CD14-positive monocyte (primary cell): ENCODE data around the gene ALPG. TPM values are rescaled to one million over a fixed set of nuclear protein-coding genes. Genes with fewer than 3 reads are reported as not detected.
"Not testable (repeated sequence)": the region's sequence is repeated elsewhere in the genome, so short reads cannot be mapped to it uniquely, and the experiment has no call there.

ENCODE experiments used
- DNase-seq, 3 donors: peaks; one replicate each; pipeline ENCODE4 v3.0.0-alpha.2; 2011 to 2022
- H2AFZ ChIP-seq: 2 replicates; pipeline ENCODE4 v1.6.0; 2012; ENCODE audit warnings: mild to moderate bottlenecking, low read depth, low read length, inconsistent platforms; ENCODE audit not compliant: insufficient read depth, poor library complexity, severe bottlenecking
- H3K27ac ChIP-seq, 2 donors: 1 replicate in 1 of 2; 2 replicates in 1 of 2; pipeline ENCODE4 v1.5.1; 2012 to 2013; ENCODE audit warnings: low read length in 2 of 2, control low read depth in 1 of 2, inconsistent platforms in 1 of 2, low read depth in 1 of 2, mild to moderate bottlenecking in 1 of 2
- H3K27me3 ChIP-seq, 2 donors: one replicate each; pipeline versions ENCODE4 v1.6.0 to v1.6.1; 2011 to 2013; ENCODE audit warnings: low read length in 2 of 2; ENCODE audit not compliant: control insufficient read depth in 2 of 2, insufficient read depth in 2 of 2
- H3K36me3 ChIP-seq, 2 donors: replicated peaks in 1 of 2; 1 replicate in 1 of 2; 2 replicates in 1 of 2; pipeline versions ENCODE4 v1.5.1 to v1.6.1; 2012 to 2013; ENCODE audit warnings: low read length in 2 of 2, control low read depth in 1 of 2, inconsistent platforms in 1 of 2, mild to moderate bottlenecking in 1 of 2; ENCODE audit not compliant: insufficient read depth in 2 of 2, control insufficient read depth in 1 of 2
- H3K4me1 ChIP-seq, 2 donors: 1 replicate in 1 of 2; 2 replicates in 1 of 2; pipeline versions ENCODE4 v1.5.1 to v1.6.1; 2012 to 2013; ENCODE audit warnings: low read length in 2 of 2, control low read depth in 1 of 2, inconsistent platforms in 1 of 2, mild to moderate bottlenecking in 1 of 2, moderate library complexity in 1 of 2; ENCODE audit not compliant: insufficient read depth in 2 of 2, control insufficient read depth in 1 of 2
- H3K4me2 ChIP-seq: replicated peaks from 2 replicates; pipeline ENCODE3; 2012; ENCODE audit warnings: low read length, moderate library complexity, mild to moderate bottlenecking; ENCODE audit not compliant: poor library complexity, severe bottlenecking; ENCODE audit errors: extremely low read depth
- H3K4me3 ChIP-seq, 3 experiments: fragments of 200-600 bp in 1 of 3; sonication (generic) in 1 of 3; replicated peaks in 1 of 3; 1 replicate in 2 of 3; 2 replicates in 1 of 3; pipeline ENCODE4 v1.5.1; 2011 to 2013; ENCODE audit warnings: low read length in 3 of 3, mild to moderate bottlenecking in 3 of 3, control low read depth in 2 of 3, low read depth in 2 of 3, inconsistent platforms in 1 of 3, moderate library complexity in 1 of 3
- H3K79me2 ChIP-seq: 2 replicates; pipeline ENCODE4 v1.6.0; 2012; ENCODE audit warnings: mild to moderate bottlenecking, control low read depth, inconsistent platforms, low read length, moderate library complexity; ENCODE audit not compliant: insufficient read depth
- H3K9ac ChIP-seq: 2 replicates; pipeline ENCODE4 v1.6.0; 2017; ENCODE audit warnings: low read length, mild to moderate bottlenecking; ENCODE audit not compliant: insufficient read depth, poor library complexity, severe bottlenecking
- H3K9me3 ChIP-seq, 2 donors: replicated peaks in 1 of 2; 1 replicate in 1 of 2; 2 replicates in 1 of 2; pipeline versions ENCODE4 v1.5.1 to v1.6.1; 2012 to 2013; ENCODE audit warnings: low read length in 2 of 2, control low read depth in 1 of 2; ENCODE audit not compliant: control insufficient read depth in 1 of 2, insufficient read depth in 1 of 2
- H4K20me1 ChIP-seq: 2 replicates; pipeline ENCODE4 v1.6.0; 2012; ENCODE audit warnings: mild to moderate bottlenecking, low read length, control low read depth, moderate library complexity; ENCODE audit not compliant: insufficient read depth
- H3K27ac Mint-ChIP-seq, 7 donors: one replicate each; pipeline ENCODE4 v1.8.0; 2020; ENCODE audit warnings: mild to moderate bottlenecking in 7 of 7, mixed read lengths in 7 of 7, moderate library complexity in 6 of 7, inconsistent platforms in 2 of 7
- H3K27me3 Mint-ChIP-seq, 3 donors: one replicate each; pipeline ENCODE4 v1.8.0; 2021 to 2022; ENCODE audit warnings: low read depth in 3 of 3, mild to moderate bottlenecking in 3 of 3, mixed read lengths in 3 of 3, moderate library complexity in 3 of 3, inconsistent platforms in 1 of 3
- H3K36me3 Mint-ChIP-seq, 2 donors: one replicate each; pipeline ENCODE4 v1.8.0; 2020; ENCODE audit warnings: mixed read lengths in 2 of 2, inconsistent platforms in 1 of 2, mild to moderate bottlenecking in 1 of 2
- H3K4me1 Mint-ChIP-seq: one replicate; pipeline ENCODE4 v1.8.0; 2020; ENCODE audit warnings: mild to moderate bottlenecking, mixed read lengths
- H3K4me3 Mint-ChIP-seq, 2 donors: one replicate each; pipeline ENCODE4 v1.8.0; 2020; ENCODE audit warnings: mild to moderate bottlenecking in 2 of 2, mixed read lengths in 2 of 2, moderate library complexity in 1 of 2
- H3K9me3 Mint-ChIP-seq, 7 donors: one replicate each; pipeline ENCODE4 v1.8.0; 2020 to 2022; ENCODE audit warnings: mixed read lengths in 7 of 7, mild to moderate bottlenecking in 6 of 7, moderate library complexity in 6 of 7, inconsistent platforms in 2 of 7
- CTCF ChIP-seq: fragments of 200-600 bp; IDR thresholded peaks from one replicate; pipeline ENCODE4 v1.8.0; 2022; ENCODE audit warnings: antibody characterized with exemption, mild to moderate bottlenecking
- WGBS: methylation state at CpG from one replicate; pipeline ENCODE4 v1.1.5; 2013; ENCODE audit warnings: missing lambda C conversion rate; ENCODE audit not compliant: insufficient coverage; 5-methylcytosine and 5-hydroxymethylcytosine counted together
- intact Hi-C, 2 donors: fragments of 100-400 bp; cut with micrococcal nuclease; formaldehyde crosslinking; loops; one replicate each; pipeline versions ENCODE4 v1.15.0 to v1.15.1; 2023
- polyA plus RNA-seq, 3 donors: library from polyadenylated mRNA; depleted of rRNA in 1 of 3; unstranded in 2 of 3; stranded (reverse) in 1 of 3; fragments of 300-500 nt in 2 of 3; fragments of >200 nt in 1 of 3; fragmentation: Illumina TruSeq in 2 of 3; gene quantifications; 1 replicate in 2 of 3; 2 replicates in 1 of 3; pipeline ENCODE4 v1.2.3, GENCODE V29; 2012 to 2021

ALPG gene
- polyA plus RNA-seq, 3 donors, result not detected

- H3K27me3 Mint-ChIP-seq, result peaks cover 0 to 5% (median 2%) of the 10 kb centered on the region in 3 donors
- H3K36me3 ChIP-seq, result no peaks in the 10 kb centered on the region
- H3K27ac ChIP-seq, result no peak overlapping the region
- H3K79me2 ChIP-seq, result no peaks in the 10 kb centered on the region
- intact Hi-C loops, result no loop called here
- H3K27me3 ChIP-seq, result no peaks in the 10 kb centered on the region
- TF ChIP-seq CTCF, result no peak
- H3K4me3 ChIP-seq, result no peak overlapping the region
- no peaks in the 10 kb centered on the region for H3K36me3 Mint-ChIP-seq
- no peak overlapping the region for H3K4me2 ChIP-seq
- H4K20me1 ChIP-seq, result no peaks in the 10 kb centered on the region
- no peaks in the 10 kb centered on the region for H3K9me3 ChIP-seq
- H2AFZ ChIP-seq, result no peak overlapping the region
- no peak for DNase-seq
- H3K4me3 Mint-ChIP-seq, result no peak overlapping the region
- H3K27ac Mint-ChIP-seq, result no peak overlapping the region
- peaks cover 5 to 8% of the 10 kb centered on the region in 2 donors for H3K4me1 ChIP-seq
- H3K4me1 Mint-ChIP-seq, result peaks cover 18% of the 10 kb centered on the region
- peaks cover 0 to 3% (median 0%) of the 10 kb centered on the region in 7 donors for H3K9me3 Mint-ChIP-seq
- no peak overlapping the region for H3K9ac ChIP-seq
- 88% methylated on average over 13 of the region's 15 CpGs for WGBS
Observed at GRCh38 chr2:232368311-232368731, 38.3 kb upstream of the ALPG start.

- Histone ChIP-seq H2AFZ (no peak overlapping the region), H3K4me3 (no peak overlapping the region), H4K20me1 (no peaks in the 10 kb centered on the region), H3K4me2 (no peak overlapping the region), H3K79me2 (no peaks in the 10 kb centered on the region), H3K27me3 (no peaks in the 10 kb centered on the region), H3K9ac (no peak overlapping the region), H3K9me3 (no peaks in the 10 kb centered on the region), H3K36me3 (no peaks in the 10 kb centered on the region), H3K27ac (no peak overlapping the region), H3K4me1 (no peaks in the 10 kb centered on the region)
- Mint-ChIP-seq H3K36me3 (no peaks in the 10 kb centered on the region), H3K27me3 (peaks cover under 1 to 5% (median 1%) of the 10 kb centered on the region in 3 donors), H3K9me3 (no peaks in the 10 kb centered on the region), H3K4me1 (peaks cover 9% of the 10 kb centered on the region), H3K27ac (no peak overlapping the region), H3K4me3 (no peak overlapping the region)
- TF ChIP-seq CTCF, result no peak
- intact Hi-C loops, result no loop called here
- WGBS, result 62% methylated on average over 10 of the region's 15 CpGs
- DNase-seq, result no peak
Observed at GRCh38 chr2:232369126-232369951, 37.3 kb upstream of the ALPG start.

GRCh38 chr2:232370007-232370406, 36.6 kb upstream of the ALPG start:
- H3K9me3 ChIP-seq, H3K79me2 ChIP-seq, DNase-seq, intact Hi-C loops, H3K9ac ChIP-seq, H3K4me1 Mint-ChIP-seq, H3K36me3 Mint-ChIP-seq, H3K4me3 Mint-ChIP-seq, H3K4me1 ChIP-seq, H3K27ac ChIP-seq, H3K27ac Mint-ChIP-seq, H3K27me3 Mint-ChIP-seq, H3K27me3 ChIP-seq, H4K20me1 ChIP-seq, H3K4me2 ChIP-seq, H2AFZ ChIP-seq, H3K9me3 Mint-ChIP-seq, H3K4me3 ChIP-seq, H3K36me3 ChIP-seq: not testable (repeated sequence)
- no CpG with 5 or more reads among the region's 12 CpGs for WGBS
